H9 (cell line): ENCODE data around the gene FOXC2. TPM values are rescaled to one million over a fixed set of nuclear protein-coding genes. Genes with fewer than 3 reads are reported as not detected.

ENCODE experiments used
- DNase-seq: peaks from one replicate; pipeline ENCODE4 v3.0.0-alpha.2; 2017
- H2AFZ ChIP-seq: one replicate; pipeline ENCODE4 v1.6.1; 2013; ENCODE audit warnings: mild to moderate bottlenecking, low read length, control low read depth, moderate library complexity
- H2AK5ac ChIP-seq: 2 replicates; pipeline ENCODE4 v1.6.1; 2013; ENCODE audit warnings: low read length, control low read depth, mixed read lengths; ENCODE audit not compliant: insufficient read length
- H2BK120ac ChIP-seq: one replicate; pipeline ENCODE4 v1.6.1; 2013; ENCODE audit warnings: low read depth, mild to moderate bottlenecking, low read length, control low read depth, inconsistent platforms; ENCODE audit not compliant: poor library complexity, severe bottlenecking
- H2BK12ac ChIP-seq: 2 replicates; pipeline ENCODE4 v1.6.1; 2013; ENCODE audit warnings: low read length, control low read depth, mixed read lengths, low read depth; ENCODE audit not compliant: insufficient read length
- H2BK15ac ChIP-seq: 2 replicates; pipeline ENCODE4 v1.6.1; 2013; ENCODE audit warnings: low read depth, low read length, control low read depth
- H2BK20ac ChIP-seq: one replicate; pipeline ENCODE4 v1.6.1; 2013; ENCODE audit warnings: low read depth, mild to moderate bottlenecking, low read length, control low read depth, inconsistent platforms; ENCODE audit not compliant: poor library complexity, severe bottlenecking
- H2BK5ac ChIP-seq: 2 replicates; pipeline ENCODE4 v1.6.1; 2013; ENCODE audit warnings: low read length, control low read depth, mixed read lengths; ENCODE audit not compliant: insufficient read length
- H3K14ac ChIP-seq: 2 replicates; pipeline ENCODE4 v1.6.1; 2013; ENCODE audit warnings: low read length, control low read depth; ENCODE audit not compliant: insufficient read depth
- H3K18ac ChIP-seq: 2 replicates; pipeline ENCODE4 v1.6.1; 2013; ENCODE audit warnings: low read depth, mild to moderate bottlenecking, mixed read lengths, low read length, control low read depth; ENCODE audit not compliant: insufficient read length
- H3K23ac ChIP-seq: 2 replicates; pipeline ENCODE4 v1.6.1; 2013; ENCODE audit warnings: low read length, control low read depth, mixed read lengths, low read depth; ENCODE audit not compliant: insufficient read length
- H3K23me2 ChIP-seq: 2 replicates; pipeline ENCODE4 v1.6.1; 2013; ENCODE audit warnings: low read depth, mild to moderate bottlenecking, mixed read lengths, low read length, control low read depth; ENCODE audit not compliant: insufficient read length, poor library complexity, severe bottlenecking
- H3K27ac ChIP-seq: 2 replicates; pipeline ENCODE4 v1.5.1; 2013; ENCODE audit warnings: low read length, control low read depth, mixed read lengths, low read depth; ENCODE audit not compliant: insufficient read length
- H3K27me3 ChIP-seq: 2 replicates; pipeline ENCODE4 v1.6.1; 2013; ENCODE audit warnings: low read length, control low read depth, inconsistent platforms; ENCODE audit not compliant: insufficient read depth
- H3K4ac ChIP-seq: 2 replicates; pipeline ENCODE4 v1.6.1; 2013; ENCODE audit warnings: low read depth, mild to moderate bottlenecking, control low read depth, inconsistent platforms, low read length, moderate library complexity
- H3K4me1 ChIP-seq: 2 replicates; pipeline ENCODE4 v1.6.1; 2013; ENCODE audit warnings: low read length, control low read depth, inconsistent platforms; ENCODE audit not compliant: insufficient read depth
- H3K4me2 ChIP-seq: 2 replicates; pipeline ENCODE4 v1.6.1; 2013; ENCODE audit warnings: low read length, control low read depth, mixed read lengths; ENCODE audit not compliant: insufficient read length, insufficient read depth
- H3K56ac ChIP-seq: 2 replicates; pipeline ENCODE4 v1.6.1; 2013; ENCODE audit warnings: low read depth, mild to moderate bottlenecking, mixed read lengths, low read length, control low read depth; ENCODE audit not compliant: insufficient read length
- H3K79me1 ChIP-seq: 2 replicates; pipeline ENCODE4 v1.6.1; 2013; ENCODE audit warnings: low read depth, mild to moderate bottlenecking, moderate library complexity, low read length, control low read depth, inconsistent platforms; ENCODE audit not compliant: insufficient read depth, poor library complexity, severe bottlenecking
- H3K79me2 ChIP-seq: 2 replicates; pipeline ENCODE4 v1.6.1; 2013; ENCODE audit warnings: low read length, control low read depth, inconsistent platforms; ENCODE audit not compliant: insufficient read depth
- H3K9ac ChIP-seq: 2 replicates; pipeline ENCODE4 v1.6.1; 2013; ENCODE audit warnings: low read length, control low read depth, mixed read lengths; ENCODE audit not compliant: insufficient read length; ENCODE audit errors: extremely low read depth
- H3K9me3 ChIP-seq: one replicate; pipeline ENCODE4 v1.6.1; 2013; ENCODE audit warnings: low read depth, low read length, inconsistent platforms; ENCODE audit not compliant: control insufficient read depth
- H3T11ph ChIP-seq: one replicate; pipeline ENCODE4 v1.6.1; 2013; ENCODE audit warnings: mild to moderate bottlenecking, low read length, control low read depth, inconsistent platforms
- H4K20me1 ChIP-seq: one replicate; pipeline ENCODE4 v1.6.1; 2013; ENCODE audit not compliant: control insufficient read depth, insufficient read length, insufficient read depth
- H4K5ac ChIP-seq: 2 replicates; pipeline ENCODE4 v1.6.1; 2013; ENCODE audit warnings: low read depth, mild to moderate bottlenecking, mixed read lengths, low read length, control low read depth; ENCODE audit not compliant: insufficient read length
- H4K8ac ChIP-seq: replicated peaks from 2 replicates; pipeline ENCODE4 v1.6.1; 2013; ENCODE audit warnings: low read length, control low read depth, mixed read lengths, low read depth; ENCODE audit not compliant: insufficient read length
- H4K91ac ChIP-seq: 2 replicates; pipeline ENCODE4 v1.6.1; 2013; ENCODE audit warnings: low read depth, mild to moderate bottlenecking, moderate library complexity, mixed read lengths, low read length, control low read depth; ENCODE audit not compliant: insufficient read length
- H3K27ac Mint-ChIP-seq, 3 experiments: 2 replicates in 2 of 3; 3 replicates in 1 of 3; pipeline ENCODE4 v1.8.0; 2020 to 2021; ENCODE audit warnings: mixed read lengths in 3 of 3, mild to moderate bottlenecking in 1 of 3, moderate library complexity in 1 of 3
- H3K27me3 Mint-ChIP-seq: 2 replicates; pipeline ENCODE4 v1.8.0; 2021; ENCODE audit warnings: low read depth, mild to moderate bottlenecking, moderate library complexity, mixed read lengths
- H3K36me3 Mint-ChIP-seq, 3 experiments: 2 replicates in 2 of 3; 3 replicates in 1 of 3; pipeline ENCODE4 v1.8.0; 2020 to 2021; ENCODE audit warnings: low read depth in 3 of 3, mixed read lengths in 3 of 3; ENCODE audit not compliant: insufficient read depth in 1 of 3
- H3K4me1 Mint-ChIP-seq, 2 experiments: 2 replicates each; pipeline ENCODE4 v1.8.0; 2020; ENCODE audit warnings: mixed read lengths in 2 of 2
- H3K4me3 Mint-ChIP-seq, 2 experiments: 2 replicates in 1 of 2; 3 replicates in 1 of 2; pipeline ENCODE4 v1.8.0; 2020 to 2021; ENCODE audit warnings: mild to moderate bottlenecking in 2 of 2, mixed read lengths in 2 of 2, moderate library complexity in 1 of 2
- H3K9me3 Mint-ChIP-seq, 2 experiments: 2 replicates in 1 of 2; 3 replicates in 1 of 2; pipeline ENCODE4 v1.8.0; 2020; ENCODE audit warnings: mild to moderate bottlenecking in 2 of 2, mixed read lengths in 2 of 2, moderate library complexity in 1 of 2
- WGBS: extraction: QIAGEN DNeasy Blood & Tissue Kit; methylation state at CpG from one replicate; pipeline ENCODE4 v1.1.7; 2013; ENCODE audit warnings: missing lambda C conversion rate, low lambda C conversion rate, mixed read lengths; ENCODE audit not compliant: insufficient read length; ENCODE audit errors: extremely low coverage; 5-methylcytosine and 5-hydroxymethylcytosine counted together
- total RNA-seq: library from RNA; stranded (reverse); gene quantifications from 2 replicates; pipeline ENCODE4 v1.2.1, GENCODE V29; 2021
- TF ChIP-seq, protein P1 (sequence below): fragments of 200-600 bp; sonication (generic); conservative IDR thresholded peaks from 3 replicates; pipeline ENCODE4 v1.8.0; 2021; ENCODE audit warnings: antibody characterized with exemption, mild to moderate bottlenecking

FOXC2 gene
- total RNA-seq, 1 experiment from 2014 or later: not detected

DNA sequence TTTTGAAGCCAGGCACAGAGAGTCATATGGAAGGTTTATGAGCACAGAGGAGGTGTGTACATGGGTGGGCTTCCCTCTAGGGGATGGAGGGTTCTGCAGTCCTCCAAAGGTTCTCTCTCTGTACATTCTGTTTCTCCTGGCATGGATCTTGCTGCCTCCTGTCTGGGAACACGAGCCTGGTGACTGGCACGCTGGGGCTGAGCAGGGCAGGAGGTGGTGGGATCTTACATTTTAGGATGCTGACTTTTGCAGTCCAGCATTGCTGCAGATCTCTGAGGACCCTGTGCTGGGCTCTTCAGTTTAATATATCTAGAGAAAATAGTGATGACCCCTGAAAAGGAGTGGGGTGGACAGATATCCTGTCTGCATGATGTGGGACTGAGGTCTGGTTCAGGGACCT, 34.7 kb downstream of the FOXC2 start:
- H3K9me3 Mint-ChIP-seq: no peaks in the 10 kb centered on the region
- no peak overlapping the region for H3K4ac ChIP-seq
- H3K79me2 ChIP-seq: no peaks in the 10 kb centered on the region
- no peaks in the 10 kb centered on the region for H3K4me1 Mint-ChIP-seq
- no peak overlapping the region for H2AK5ac ChIP-seq
- H3K4me1 ChIP-seq: no peaks in the 10 kb centered on the region
- no CpG with 5 or more reads among the region's 2 CpGs for WGBS
- H3K4me2 ChIP-seq: no peak overlapping the region
- H2AFZ ChIP-seq: no peak overlapping the region
- H2BK120ac ChIP-seq: no peak overlapping the region
- H3K79me1 ChIP-seq: no peaks in the 10 kb centered on the region
- H3K23me2 ChIP-seq: no peaks in the 10 kb centered on the region
- no peak overlapping the region for H2BK5ac ChIP-seq
- no peak overlapping the region for H2BK20ac ChIP-seq
- no peak overlapping the region for H3K9ac ChIP-seq
- H3K56ac ChIP-seq: no peak overlapping the region
- no peak overlapping the region for H3K4me3 Mint-ChIP-seq
- no peak overlapping the region for H4K5ac ChIP-seq
- H3K23ac ChIP-seq: no peak overlapping the region
- H2BK15ac ChIP-seq: no peak overlapping the region
- no peak overlapping the region for H2BK12ac ChIP-seq
- H3K27me3 ChIP-seq: no peaks in the 10 kb centered on the region
- H3K27ac Mint-ChIP-seq: no peak overlapping the region
- TF ChIP-seq, protein P1, sequence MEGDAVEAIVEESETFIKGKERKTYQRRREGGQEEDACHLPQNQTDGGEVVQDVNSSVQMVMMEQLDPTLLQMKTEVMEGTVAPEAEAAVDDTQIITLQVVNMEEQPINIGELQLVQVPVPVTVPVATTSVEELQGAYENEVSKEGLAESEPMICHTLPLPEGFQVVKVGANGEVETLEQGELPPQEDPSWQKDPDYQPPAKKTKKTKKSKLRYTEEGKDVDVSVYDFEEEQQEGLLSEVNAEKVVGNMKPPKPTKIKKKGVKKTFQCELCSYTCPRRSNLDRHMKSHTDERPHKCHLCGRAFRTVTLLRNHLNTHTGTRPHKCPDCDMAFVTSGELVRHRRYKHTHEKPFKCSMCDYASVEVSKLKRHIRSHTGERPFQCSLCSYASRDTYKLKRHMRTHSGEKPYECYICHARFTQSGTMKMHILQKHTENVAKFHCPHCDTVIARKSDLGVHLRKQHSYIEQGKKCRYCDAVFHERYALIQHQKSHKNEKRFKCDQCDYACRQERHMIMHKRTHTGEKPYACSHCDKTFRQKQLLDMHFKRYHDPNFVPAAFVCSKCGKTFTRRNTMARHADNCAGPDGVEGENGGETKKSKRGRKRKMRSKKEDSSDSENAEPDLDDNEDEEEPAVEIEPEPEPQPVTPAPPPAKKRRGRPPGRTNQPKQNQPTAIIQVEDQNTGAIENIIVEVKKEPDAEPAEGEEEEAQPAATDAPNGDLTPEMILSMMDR: no peak
- no peaks in the 10 kb centered on the region for H4K20me1 ChIP-seq
- no peaks in the 10 kb centered on the region for H3K9me3 ChIP-seq
- no peak for DNase-seq
- no peak overlapping the region for H3T11ph ChIP-seq
- no peak overlapping the region for H4K91ac ChIP-seq
- H3K18ac ChIP-seq: no peak overlapping the region
- no peaks in the 10 kb centered on the region; a peak in 1 of 7 replicates for H3K36me3 Mint-ChIP-seq
- no peak overlapping the region for H4K8ac ChIP-seq
- no peak overlapping the region for H3K27ac ChIP-seq
- H3K14ac ChIP-seq: no peak overlapping the region
- H3K27me3 Mint-ChIP-seq: peaks cover 19% of the 10 kb centered on the region
